ENCODE measurements around the gene PHPT1. TPM values are rescaled to one million over a fixed set of nuclear protein-coding genes. Genes with fewer than 3 reads are reported as not detected.

PHPT1 gene
- total and polyA plus RNA-seq, 2 experiments from 2014 or later, result 101 to 390 TPM

DNA sequence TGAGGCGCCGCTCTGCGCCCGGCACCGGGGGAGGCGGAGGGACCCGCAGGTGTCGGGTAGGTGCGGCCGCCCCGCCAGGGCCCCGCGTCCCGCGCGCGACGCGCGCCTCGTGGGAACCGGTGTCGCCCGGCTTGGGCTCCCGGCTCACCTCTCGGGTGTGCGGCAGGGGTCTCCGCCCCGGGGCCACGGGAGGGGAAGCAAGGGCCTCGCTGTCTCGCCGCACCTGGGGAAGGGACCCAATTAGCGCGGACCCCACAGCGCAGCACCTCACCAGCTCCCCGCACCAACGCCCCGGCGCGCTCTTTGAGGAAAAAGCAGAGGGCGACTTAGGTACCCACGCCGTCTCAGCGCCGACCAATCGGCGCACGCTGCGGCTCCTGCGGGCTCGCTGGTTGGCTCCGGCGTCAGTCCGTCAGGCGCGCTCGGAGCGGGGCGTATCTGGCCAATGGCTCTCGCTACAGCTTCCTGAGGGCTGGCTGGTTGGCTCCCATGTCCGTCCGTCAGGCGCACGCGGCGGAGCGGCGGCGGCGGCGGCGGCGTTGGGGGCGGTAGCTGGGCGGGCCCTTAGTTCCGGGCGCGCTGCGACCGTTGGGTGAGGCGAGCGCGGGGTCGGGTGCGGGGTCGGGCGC lies 36.9 kb downstream of the PHPT1 start, which contains the start of gene TRAF2:
Gene TRAF2, plus strand, starts transcription at position 567 of the 629 bp plus-strand sequence. CDS start 12,225 bp downstream, outside the sequence.
- peaks cover 11% of the 10 kb centered on the region for H3K4me1 ChIP-seq (ENCODE audit: insufficient read depth)
- peak within 1 kb of the TSS; percentile 85 for H3K27ac ChIP-seq
- H3K9me2 ChIP-seq (replicated peaks; ENCODE audit: insufficient read depth), result no peaks in the 10 kb centered on the region
- TF ChIP-seq EZH2phosphoT487 (IDR thresholded peaks at IDR 0.05; ENCODE audit: low read depth, severe bottlenecking, unreplicated experiment) (no peak), EZH2 (IDR thresholded peaks at IDR 0.05; ENCODE audit: borderline replicate concordance) (no peak)
- TF ChIP-seq, protein P1, sequence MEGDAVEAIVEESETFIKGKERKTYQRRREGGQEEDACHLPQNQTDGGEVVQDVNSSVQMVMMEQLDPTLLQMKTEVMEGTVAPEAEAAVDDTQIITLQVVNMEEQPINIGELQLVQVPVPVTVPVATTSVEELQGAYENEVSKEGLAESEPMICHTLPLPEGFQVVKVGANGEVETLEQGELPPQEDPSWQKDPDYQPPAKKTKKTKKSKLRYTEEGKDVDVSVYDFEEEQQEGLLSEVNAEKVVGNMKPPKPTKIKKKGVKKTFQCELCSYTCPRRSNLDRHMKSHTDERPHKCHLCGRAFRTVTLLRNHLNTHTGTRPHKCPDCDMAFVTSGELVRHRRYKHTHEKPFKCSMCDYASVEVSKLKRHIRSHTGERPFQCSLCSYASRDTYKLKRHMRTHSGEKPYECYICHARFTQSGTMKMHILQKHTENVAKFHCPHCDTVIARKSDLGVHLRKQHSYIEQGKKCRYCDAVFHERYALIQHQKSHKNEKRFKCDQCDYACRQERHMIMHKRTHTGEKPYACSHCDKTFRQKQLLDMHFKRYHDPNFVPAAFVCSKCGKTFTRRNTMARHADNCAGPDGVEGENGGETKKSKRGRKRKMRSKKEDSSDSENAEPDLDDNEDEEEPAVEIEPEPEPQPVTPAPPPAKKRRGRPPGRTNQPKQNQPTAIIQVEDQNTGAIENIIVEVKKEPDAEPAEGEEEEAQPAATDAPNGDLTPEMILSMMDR (IDR thresholded peaks at IDR 0.05; ENCODE audit: poor library complexity), result no peak
- DNase-seq (ENCODE audit: low spot score), result peak; percentile 99
- no peaks in the 10 kb centered on the region for H4K20me1 ChIP-seq (ENCODE audit: insufficient read depth, poor library complexity, severe bottlenecking)
- peak within 1 kb of the TSS; percentile 92 for H3K4me2 ChIP-seq
- H3K4me3 ChIP-seq, result peak within 1 kb of the TSS; percentile 99
- no peaks in the 10 kb centered on the region for H3K27me3 ChIP-seq
- no peaks in the 10 kb centered on the region for H3K36me3 ChIP-seq (replicated peaks; ENCODE audit: insufficient read depth, low read depth)
- peak within 1 kb of the TSS; percentile 90 for H2AFZ ChIP-seq
- H3K9me3 ChIP-seq (ENCODE audit: low read depth), result no peaks in the 10 kb centered on the region
- H3K79me2 ChIP-seq, result peaks cover 42% of the 10 kb centered on the region
- whole genome bisulfite sequencing (ENCODE audit: low lambda C conversion rate, missing lambda C conversion rate), result under 1% methylated on average over 50 of the region's 88 CpGs

DNA sequence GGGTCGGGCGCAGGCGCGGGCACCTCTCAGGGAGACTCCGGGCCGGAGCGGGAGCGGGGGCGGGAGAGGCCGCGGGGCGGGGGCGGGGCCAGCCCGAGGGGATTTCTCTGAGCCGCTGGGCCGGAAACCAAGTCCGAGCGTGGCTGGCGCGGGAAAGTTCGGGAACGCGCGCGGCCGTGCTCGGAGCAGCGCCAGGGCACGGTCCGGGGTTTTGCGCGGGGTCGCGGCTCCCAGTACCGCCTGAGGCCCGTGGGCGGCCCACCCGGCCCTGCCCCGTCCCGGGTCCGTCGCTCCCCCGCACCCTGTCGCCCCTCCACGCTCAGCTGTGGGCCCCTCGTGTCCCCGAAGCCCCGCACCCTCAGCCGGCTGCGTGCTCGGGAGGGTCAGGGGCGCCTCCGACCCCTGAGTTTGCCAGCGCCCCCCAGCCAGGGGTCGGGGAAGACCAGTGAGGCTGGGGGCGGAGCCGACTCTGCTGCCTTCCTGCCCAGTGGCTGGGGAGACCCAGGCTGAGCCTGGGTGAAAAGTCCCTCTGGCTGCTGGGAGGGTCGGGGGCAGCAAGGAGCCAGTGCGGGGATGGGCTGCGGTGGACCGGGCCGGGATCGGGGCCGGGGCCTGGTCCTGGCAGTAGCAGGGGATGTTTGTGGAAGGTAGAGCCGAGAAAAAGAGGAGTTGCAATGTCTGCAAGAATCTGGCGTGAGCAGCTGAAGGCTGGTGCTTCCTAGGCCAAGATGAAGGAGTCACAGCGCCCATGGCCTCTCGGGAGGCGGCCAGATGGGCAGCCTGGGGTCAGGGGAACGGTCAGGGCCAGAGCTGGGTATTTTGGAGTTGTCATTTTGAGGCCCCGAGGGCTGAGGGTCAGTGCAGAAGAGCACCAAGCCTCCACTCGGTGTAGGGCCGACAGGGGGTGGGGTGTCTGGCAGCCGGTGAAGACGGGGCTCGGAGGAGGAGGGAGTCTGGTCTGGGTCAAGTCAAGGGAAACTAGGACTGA lies 37.7 kb downstream of the PHPT1 start:
- Histone ChIP-seq H3K79me2 (peaks cover 47% of the 10 kb centered on the region), H3K27ac (peak overlapping the region; percentile 85), H3K4me1 (ENCODE audit: insufficient read depth) (peaks cover 5% of the 10 kb centered on the region), H3K9me3 (ENCODE audit: low read depth) (no peaks in the 10 kb centered on the region), H3K9me2 (replicated peaks; ENCODE audit: insufficient read depth) (no peaks in the 10 kb centered on the region), H2AFZ (peak overlapping the region; percentile 90), H3K36me3 (replicated peaks; ENCODE audit: insufficient read depth, low read depth) (no peaks in the 10 kb centered on the region), H3K4me3 (peak overlapping the region; percentile 99), H4K20me1 (ENCODE audit: insufficient read depth, poor library complexity, severe bottlenecking) (no peaks in the 10 kb centered on the region), H3K4me2 (peak overlapping the region; percentile 92), H3K27me3 (no peaks in the 10 kb centered on the region)
- no peak for TF ChIP-seq EZH2 (IDR thresholded peaks at IDR 0.05; ENCODE audit: borderline replicate concordance)
- TF ChIP-seq, protein P1 (IDR thresholded peaks at IDR 0.05; ENCODE audit: poor library complexity), result no peak
- TF ChIP-seq EZH2phosphoT487 (IDR thresholded peaks at IDR 0.05; ENCODE audit: low read depth, severe bottlenecking, unreplicated experiment), result no peak
- 3% methylated on average over 21 of the region's 76 CpGs for WGBS (ENCODE audit: low lambda C conversion rate, missing lambda C conversion rate)
- DNase-seq (ENCODE audit: low spot score), result peak; percentile 59

DNA sequence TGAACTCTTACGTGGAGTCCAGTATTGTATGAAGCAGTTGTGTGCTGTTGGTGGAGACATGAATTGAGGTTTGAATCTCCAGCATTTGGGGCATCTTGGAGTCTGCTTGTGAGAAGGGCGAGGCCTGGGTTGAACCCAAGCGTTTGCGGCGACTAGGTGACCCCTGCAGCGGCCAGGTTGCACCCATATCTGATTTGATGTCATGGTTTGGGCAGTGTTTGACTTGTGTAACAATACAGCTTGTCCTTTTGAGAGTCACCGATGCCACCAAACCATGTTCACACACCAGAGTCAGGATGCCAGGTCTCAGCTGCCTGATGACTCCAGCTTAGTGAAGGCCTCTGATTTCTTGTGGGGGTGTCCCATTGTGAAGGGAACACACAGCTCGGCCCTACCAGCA lies 39.2 kb downstream of the PHPT1 start:
- Histone ChIP-seq H3K9me3 (ENCODE audit: low read depth) (no peaks in the 10 kb centered on the region), H3K27ac (no peak overlapping the region), H2AFZ (no peak overlapping the region), H3K4me2 (no peak overlapping the region), H3K27me3 (no peaks in the 10 kb centered on the region), H3K79me2 (peaks cover 61% of the 10 kb centered on the region), H3K36me3 (replicated peaks; ENCODE audit: insufficient read depth, low read depth) (no peaks in the 10 kb centered on the region), H3K4me1 (ENCODE audit: insufficient read depth) (no peaks in the 10 kb centered on the region), H3K4me3 (no peak overlapping the region), H4K20me1 (ENCODE audit: insufficient read depth, poor library complexity, severe bottlenecking) (no peaks in the 10 kb centered on the region), H3K9me2 (replicated peaks; ENCODE audit: insufficient read depth) (no peaks in the 10 kb centered on the region)
- no peak for DNase-seq (ENCODE audit: low spot score)
- TF ChIP-seq, protein P1 (IDR thresholded peaks at IDR 0.05; ENCODE audit: poor library complexity), result no peak
- TF ChIP-seq EZH2 (IDR thresholded peaks at IDR 0.05; ENCODE audit: borderline replicate concordance), result no peak
- TF ChIP-seq EZH2phosphoT487 (IDR thresholded peaks at IDR 0.05; ENCODE audit: low read depth, severe bottlenecking, unreplicated experiment), result no peak
- 89% methylated on average over 8 of the region's 8 CpGs for WGBS (ENCODE audit: low lambda C conversion rate, missing lambda C conversion rate)

Data from hepatocyte (in vitro differentiated cells).